ENCODE measurements around the gene ARHGEF17.

- TF ChIP-seq CTCF (tag by site-specific recombination; IDR thresholded peaks at IDR 0.05) (no peak), REST (tag by site-specific recombination; IDR thresholded peaks at IDR 0.05) (no peak), ZNF112 (tag by site-specific recombination; IDR thresholded peaks at IDR 0.05) (no peak), ZNF670 (tag by site-specific recombination; IDR thresholded peaks at IDR 0.05; ENCODE audit: low read depth) (no peak), PRDM6 (tag by site-specific recombination; IDR thresholded peaks at IDR 0.05) (no peak), SETDB1 (IDR thresholded peaks at IDR 0.05; ENCODE audit: insufficient read length, low read length) (no peak), ZNF121 (tag by site-specific recombination; IDR thresholded peaks at IDR 0.05) (no peak), KLF10 (tag by site-specific recombination; IDR thresholded peaks at IDR 0.05) (no peak), IKZF3 (tag by site-specific recombination; IDR thresholded peaks at IDR 0.05) (no peak), YY1 (tag by site-specific recombination; IDR thresholded peaks at IDR 0.05) (no peak)
Observed at GRCh38 chr11:73337846-73338245, 29.8 kb downstream of the ARHGEF17 start.
